ENCODE data around the gene ZNF155. TPM values are rescaled to one million over a fixed set of nuclear protein-coding genes. Genes with fewer than 3 reads are reported as not detected.

The ZNF155 gene
- total and polyA plus RNA-seq, 3 donors from 2014 or later = 7.4 to 8.7 (median 8.2) TPM

GRCh38 chr19:44032001-44032610 is 48.1 kb downstream of the ZNF155 start:
- intact Hi-C loops (cut with DNase I; ENCODE audit: low total_unique reads) = no loop called here
- Histone ChIP-seq H3K27me3 (no peaks in the 10 kb centered on the region), H3K4me3 (no peak overlapping the region), H3K36me3 (ENCODE audit: low read depth, missing control alignments) (no peaks in the 10 kb centered on the region), H3K9me3 (no peaks in the 10 kb centered on the region), H3K4me1 (no peaks in the 10 kb centered on the region), H3K27ac (no peak overlapping the region)
- TF ChIP-seq POLR2A (IDR thresholded peaks at IDR 0.05) (no peak), CTCF (IDR thresholded peaks at IDR 0.05) (no peak)
- 83 to 89% methylated on average over 1 of the region's 1 CpG for WGBS, 2 donors
- no peak for DNase-seq

DNA sequence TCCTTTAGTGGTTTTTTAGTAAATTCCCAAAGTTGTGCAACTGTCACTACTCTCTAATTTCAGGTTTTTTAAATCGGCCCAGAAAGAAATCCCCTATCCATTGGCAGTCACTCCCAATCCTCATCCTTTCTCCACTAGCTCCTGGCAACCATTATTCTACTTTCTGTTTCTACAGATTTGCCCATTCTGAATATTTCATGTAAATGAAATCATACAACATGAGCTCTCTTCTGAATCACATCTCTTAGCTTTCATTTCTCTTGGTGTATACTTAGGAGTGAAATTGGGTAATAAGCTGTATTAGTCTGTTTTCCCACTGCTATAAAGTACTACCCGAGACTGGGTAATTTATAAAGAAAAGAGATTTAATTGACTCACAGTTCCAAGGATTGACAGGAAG is 58.2 kb downstream of the ZNF155 start:
- no peak for DNase-seq
- intact Hi-C loops (cut with DNase I; ENCODE audit: low total_unique reads) = no loop called here
- no peaks in the 10 kb centered on the region for H3K27me3 ChIP-seq
- H3K9me3 ChIP-seq = no peaks in the 10 kb centered on the region
- 77 to 80% methylated on average over 2 of the region's 2 CpGs for WGBS, 2 donors
- H3K36me3 ChIP-seq (ENCODE audit: low read depth, missing control alignments) = no peaks in the 10 kb centered on the region
- H3K27ac ChIP-seq = no peak overlapping the region
- H3K4me3 ChIP-seq = no peak overlapping the region
- TF ChIP-seq CTCF (IDR thresholded peaks at IDR 0.05) = no peak
- TF ChIP-seq POLR2A (IDR thresholded peaks at IDR 0.05) = no peak
- H3K4me1 ChIP-seq = no peaks in the 10 kb centered on the region

Small RNA genes lying within 50 kb of the gene (small RNA-seq; reads per million reads assigned to genes)
- gene AC006213.5 = 0 to 0.28 reads per million in 2 donors

Other genes with a start within 250 kb of the ZNF155 start
- gene SMG9, start 229.2 kb upstream of the ZNF155 start, total RNA-seq = 10 to 100 TPM; 65.0 to 76.8 TPM
- 144 TPM for gene SMG9, start 229.2 kb upstream of the ZNF155 start, polyA plus RNA-seq (ENCODE audit: insufficient read depth, low read depth, low replicate concordance)
- gene KCNN4, start 203.2 kb upstream of the ZNF155 start, total RNA-seq = 1 to 10 TPM; 2.3 to 4.6 TPM
- gene KCNN4, start 203.2 kb upstream of the ZNF155 start, polyA plus RNA-seq (ENCODE audit: insufficient read depth, low read depth, low replicate concordance) = 4.1 TPM
- 10 to 100 TPM in 1 of 2 donors, 1 to 10 TPM in 1; 4.9 to 14.7 TPM for gene LYPD5, start 181.7 kb upstream of the ZNF155 start, total RNA-seq
- gene LYPD5, start 181.7 kb upstream of the ZNF155 start, polyA plus RNA-seq (ENCODE audit: insufficient read depth, low read depth, low replicate concordance) = 12.6 TPM
- 10 to 100 TPM in 1 of 2 donors, 1 to 10 TPM in 1; 6.9 to 10.7 TPM for gene ZNF283, start 156.9 kb upstream of the ZNF155 start, total RNA-seq
- 2.9 TPM for gene ZNF283, start 156.9 kb upstream of the ZNF155 start, polyA plus RNA-seq (ENCODE audit: insufficient read depth, low read depth, low replicate concordance)
- 10 to 100 TPM in 1 of 2 donors, 1 to 10 TPM in 1; 5.4 to 12.0 TPM for gene ZNF404, start 100.2 kb upstream of the ZNF155 start, total RNA-seq
- gene ZNF404, start 100.2 kb upstream of the ZNF155 start, polyA plus RNA-seq (ENCODE audit: insufficient read depth, low read depth, low replicate concordance) = 4.6 TPM
- gene ZNF45, start 48.9 kb upstream of the ZNF155 start, total RNA-seq = 10 to 100 TPM; 10.5 to 10.7 TPM
- gene ZNF45, start 48.9 kb upstream of the ZNF155 start, polyA plus RNA-seq (ENCODE audit: insufficient read depth, low read depth, low replicate concordance) = 9.4 TPM
- gene ZNF221, start 33.0 kb upstream of the ZNF155 start, total RNA-seq = 1 to 10 TPM; 8.1 to 9.1 TPM
- 2.2 TPM for gene ZNF221, start 33.0 kb upstream of the ZNF155 start, polyA plus RNA-seq (ENCODE audit: insufficient read depth, low read depth, low replicate concordance)
- gene ZNF230, start 18.8 kb downstream of the ZNF155 start, total RNA-seq = 1 to 10 TPM; 3.3 to 4.6 TPM
- gene ZNF230, start 18.8 kb downstream of the ZNF155 start, polyA plus RNA-seq (ENCODE audit: insufficient read depth, low read depth, low replicate concordance) = 5.6 TPM
- 1 to 10 TPM; 4.2 to 6.5 TPM for gene ZNF222, start 41.2 kb downstream of the ZNF155 start, total RNA-seq
- 15.4 TPM for gene ZNF222, start 41.2 kb downstream of the ZNF155 start, polyA plus RNA-seq (ENCODE audit: insufficient read depth, low read depth, low replicate concordance)
- 1 to 10 TPM; 4.5 to 4.8 TPM for gene ZNF223, start 67.8 kb downstream of the ZNF155 start, total RNA-seq
- gene ZNF223, start 67.8 kb downstream of the ZNF155 start, polyA plus RNA-seq (ENCODE audit: insufficient read depth, low read depth, low replicate concordance) = 6.1 TPM
- gene ZNF284, start 88.0 kb downstream of the ZNF155 start, total RNA-seq = 1 to 10 TPM; 1.0 to 1.5 TPM
- gene ZNF284, start 88.0 kb downstream of the ZNF155 start, polyA plus RNA-seq (ENCODE audit: insufficient read depth, low read depth, low replicate concordance) = 0.96 TPM
- 10 to 100 TPM; 21.8 to 22.7 TPM for gene ZNF224, start 110.2 kb downstream of the ZNF155 start, total RNA-seq
- 11.3 TPM for gene ZNF224, start 110.2 kb downstream of the ZNF155 start, polyA plus RNA-seq (ENCODE audit: insufficient read depth, low read depth, low replicate concordance)
- 1 to 10 TPM; 5.0 to 7.4 TPM for gene ZNF225, start 129.2 kb downstream of the ZNF155 start, total RNA-seq
- 5.1 TPM for gene ZNF225, start 129.2 kb downstream of the ZNF155 start, polyA plus RNA-seq (ENCODE audit: insufficient read depth, low read depth, low replicate concordance)
- gene ZNF234, start 157.4 kb downstream of the ZNF155 start, total RNA-seq = 1 to 10 TPM; 7.9 to 8.5 TPM
- 3.4 TPM for gene ZNF234, start 157.4 kb downstream of the ZNF155 start, polyA plus RNA-seq (ENCODE audit: insufficient read depth, low read depth, low replicate concordance)
- 10 to 100 TPM; 44.1 to 54.0 TPM for gene ZNF226, start 180.9 kb downstream of the ZNF155 start, total RNA-seq
- gene ZNF226, start 180.9 kb downstream of the ZNF155 start, polyA plus RNA-seq (ENCODE audit: insufficient read depth, low read depth, low replicate concordance) = 27.4 TPM
- gene ZNF227, start 228.3 kb downstream of the ZNF155 start, total RNA-seq = 10 to 100 TPM; 19.8 to 25.0 TPM
- 12.8 TPM for gene ZNF227, start 228.3 kb downstream of the ZNF155 start, polyA plus RNA-seq (ENCODE audit: insufficient read depth, low read depth, low replicate concordance)

Data from testis (tissue), 3 donors.